HEK293 (cell line): ENCODE data around the gene ZSCAN22.

Source experiments
- CTCF ChIA-PET: fragments of 350-600 bp; formaldehyde crosslinking; extraction: SDS; loops from one replicate; lab custom pipeline; 2021; ENCODE audit warnings: antibody characterized with exemption; lab: Yijun Ruan, JAX
- POLR2A ChIA-PET: fragments of 300-600 bp; formaldehyde crosslinking; extraction: SDS; loops from one replicate; lab custom pipeline; 2020; ENCODE audit warnings: antibody characterized with exemption, inconsistent platforms; lab: Yijun Ruan, JAX
- H3K27ac ChIP-seq: fragments of 200-500 bp; sonication (Bioruptor generic); 2 replicates; pipeline ENCODE4 v1.5.1; 2014; ENCODE audit warnings: low read depth, low read length, control low read depth, inconsistent platforms; ENCODE audit errors: extremely low read depth
- H3K36me3 ChIP-seq, 2 experiments: fragments of 200-500 bp in 1 of 2; sonication (Bioruptor generic) in 1 of 2; 1 replicate in 1 of 2; 2 replicates in 1 of 2; pipeline ENCODE4 v1.5.1; 2014 to 2017; ENCODE audit warnings: inconsistent platforms in 2 of 2, low read length in 2 of 2; ENCODE audit not compliant: control insufficient read depth in 2 of 2, insufficient read depth in 1 of 2
- H3K4me1 ChIP-seq: fragments of 200-500 bp; sonication (Bioruptor generic); 2 replicates; pipeline ENCODE4 v1.5.1; 2014; ENCODE audit warnings: mild to moderate bottlenecking, low read length, inconsistent platforms; ENCODE audit not compliant: control insufficient read depth, insufficient read depth
- H3K4me3 ChIP-seq: 2 replicates; pipeline ENCODE4 v1.5.1; 2011; ENCODE audit warnings: low read depth, mild to moderate bottlenecking, control low read depth, low read length, moderate library complexity
- H3K9me3 ChIP-seq: fragments of 200-500 bp; sonication (Bioruptor generic); 2 replicates; pipeline ENCODE4 v1.5.1; 2014; ENCODE audit warnings: low read depth, low read length, inconsistent platforms; ENCODE audit not compliant: control insufficient read depth, insufficient read depth
- KLF17 ChIP-seq: fragments of 450-650 bp; formaldehyde crosslinking; IDR thresholded peaks from 2 replicates; pipeline ENCODE4 v1.5.1; 2016; ENCODE audit warnings: missing biosample characterization, missing genetic modification characterization
- PBX3 ChIP-seq: sonication (generic); formaldehyde crosslinking; IDR thresholded peaks from 2 replicates; pipeline ENCODE4 v1.8.1; 2022; ENCODE audit warnings: mild to moderate bottlenecking, moderate library complexity, missing genetic modification reagents
- SP3 ChIP-seq: fragments of 450-650 bp; formaldehyde crosslinking; IDR thresholded peaks from 2 replicates; pipeline ENCODE4 v1.5.1; 2016; ENCODE audit warnings: missing biosample characterization, missing genetic modification characterization
- ZBTB1 ChIP-seq: fragments of 450-650 bp; formaldehyde crosslinking; IDR thresholded peaks from 2 replicates; pipeline ENCODE4 v1.5.1; 2016; ENCODE audit warnings: missing biosample characterization, missing genetic modification characterization
- ZFHX2 ChIP-seq: fragments of 450-650 bp; formaldehyde crosslinking; conservative IDR thresholded peaks from 2 replicates; pipeline ENCODE4 v1.5.1; 2016; ENCODE audit warnings: missing biosample characterization, missing genetic modification characterization
- ZFP41 ChIP-seq: fragments of 450-650 bp; formaldehyde crosslinking; IDR thresholded peaks from 2 replicates; pipeline ENCODE4 v1.5.1; 2016; ENCODE audit warnings: missing biosample characterization, missing genetic modification characterization, borderline replicate concordance
- ZFP69B ChIP-seq: fragments of 450-650 bp; formaldehyde crosslinking; IDR thresholded peaks from 2 replicates; pipeline ENCODE4 v1.5.1; 2016; ENCODE audit warnings: missing biosample characterization, missing genetic modification characterization
- ZNF112 ChIP-seq: fragments of 450-650 bp; formaldehyde crosslinking; IDR thresholded peaks from 2 replicates; pipeline ENCODE4 v1.5.0; 2017; ENCODE audit warnings: missing biosample characterization, missing genetic modification characterization
- ZNF133 ChIP-seq: fragments of 450-650 bp; formaldehyde crosslinking; IDR thresholded peaks from 2 replicates; pipeline ENCODE4 v1.5.1; 2016; ENCODE audit warnings: missing biosample characterization, missing genetic modification characterization
- ZNF155 ChIP-seq: fragments of 450-650 bp; formaldehyde crosslinking; IDR thresholded peaks from 2 replicates; pipeline ENCODE4 v1.5.1; 2016; ENCODE audit warnings: missing biosample characterization, missing genetic modification characterization
- ZNF221 ChIP-seq: fragments of 450-650 bp; formaldehyde crosslinking; IDR thresholded peaks from 2 replicates; pipeline ENCODE4 v1.5.1; 2017; ENCODE audit warnings: missing biosample characterization, missing genetic modification characterization, borderline replicate concordance
- ZNF248 ChIP-seq: fragments of 450-650 bp; formaldehyde crosslinking; IDR thresholded peaks from 2 replicates; pipeline ENCODE4 v1.5.1; 2017; ENCODE audit warnings: missing biosample characterization, missing genetic modification characterization
- ZNF266 ChIP-seq: fragments of 450-650 bp; formaldehyde crosslinking; IDR thresholded peaks from 2 replicates; pipeline ENCODE4 v1.5.1; 2016; ENCODE audit warnings: missing biosample characterization, missing genetic modification characterization, low read depth
- ZNF560 ChIP-seq: fragments of 450-650 bp; formaldehyde crosslinking; IDR thresholded peaks from 2 replicates; pipeline ENCODE4 v1.5.1; 2017; ENCODE audit warnings: missing biosample characterization, missing genetic modification characterization, borderline replicate concordance
- ZNF639 ChIP-seq: fragments of 450-650 bp; formaldehyde crosslinking; IDR thresholded peaks from 2 replicates; pipeline ENCODE4 v1.5.1; 2016; ENCODE audit warnings: missing biosample characterization, missing genetic modification characterization
- ZSCAN16 ChIP-seq: fragments of 450-650 bp; formaldehyde crosslinking; IDR thresholded peaks from 2 replicates; pipeline ENCODE4 v1.5.1; 2016; ENCODE audit warnings: missing biosample characterization, missing genetic modification characterization

Gene ZSCAN22

DNA sequence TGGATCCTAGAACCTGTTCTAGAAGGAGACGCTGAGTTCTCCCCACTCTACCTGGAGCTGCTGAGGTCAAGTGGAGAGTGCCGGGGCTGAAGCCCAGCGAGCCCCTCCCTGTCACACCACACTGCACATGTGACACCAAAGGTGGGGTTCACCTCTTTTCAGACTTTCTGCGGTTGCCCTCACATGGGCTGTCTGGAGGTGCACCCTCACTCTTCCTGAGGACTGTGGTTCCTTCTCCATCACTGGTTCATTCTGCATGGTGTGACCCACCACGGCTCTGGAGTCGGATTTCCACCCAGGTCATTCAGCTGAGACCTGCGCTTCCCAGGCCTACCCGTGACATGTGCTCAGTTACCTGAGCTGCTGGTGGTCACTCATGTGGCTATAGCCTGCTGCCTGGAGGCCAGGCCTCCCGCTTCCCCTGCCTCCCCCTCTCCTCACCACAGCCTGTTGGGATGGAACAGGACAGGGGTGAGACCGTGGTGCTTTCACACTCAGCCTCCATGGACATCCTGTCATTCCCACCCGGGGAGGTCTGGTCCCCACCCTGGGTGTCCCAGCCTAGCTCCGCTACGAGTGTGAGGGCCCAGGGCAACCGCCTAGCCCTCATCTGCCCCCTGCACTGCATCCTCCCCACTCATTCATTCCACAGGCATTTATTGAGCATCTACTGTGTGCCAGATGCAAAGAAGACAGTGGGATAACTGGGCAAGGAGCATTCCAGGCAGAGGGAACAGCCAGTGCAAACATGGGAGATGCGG lies 27.1 kb downstream of the ZSCAN22 start (continued):
- TF ChIP-seq ZNF221 (tag by site-specific recombination): no peak

GRCh38 chr19:58354478-58355030 lies 27.8 kb downstream of the ZSCAN22 start:
- no peak overlapping the region for H3K27ac ChIP-seq
- H3K36me3 ChIP-seq: no peaks in the 10 kb centered on the region; a peak in 1 of 3 replicates
- H3K4me3 ChIP-seq: no peak overlapping the region
- ChIA-PET POLR2A (interaction anchor here (1.1 kb wide), 1 partner anchor 28 kb away, joined by 3 read pairs; the partner anchor contains the start of gene ZSCAN22), CTCF (interaction anchor here (0.6 to 0.8 kb wide), 2 partner anchors 9 to 165 kb away, joined by 3 to 4 read pairs; partner anchors contain the start of gene ZBTB45)
- TF ChIP-seq ZNF112 (tag by site-specific recombination) (no peak), PBX3 (0 out of 2 replicates have a peak, but pooled peaks have one; percentile 9)
- H3K4me1 ChIP-seq: no peaks in the 10 kb centered on the region
- H3K9me3 ChIP-seq: no peaks in the 10 kb centered on the region

GRCh38 chr19:58355215-58355796 lies 28.5 kb downstream of the ZSCAN22 start:
- H3K27ac ChIP-seq: no peak overlapping the region
- H3K9me3 ChIP-seq: no peaks in the 10 kb centered on the region
- POLR2A ChIA-PET: interaction anchor here (1.0 to 1.1 kb wide), 2 partner anchors 28 to 105 kb away, joined by 3 read pairs; partner anchors contain the start of gene ZSCAN22
- no peaks in the 10 kb centered on the region; a peak in 1 of 3 replicates for H3K36me3 ChIP-seq
- TF ChIP-seq KLF17 (tag by site-specific recombination) (no peak), SP3 (tag by site-specific recombination) (no peak), ZNF639 (tag by site-specific recombination) (no peak), ZNF155 (tag by site-specific recombination) (no peak), ZFP41 (tag by site-specific recombination) (no peak), ZBTB1 (tag by site-specific recombination) (no peak), ZFHX2 (no peak), ZFP69B (no peak), ZNF221 (tag by site-specific recombination) (no peak), ZSCAN16 (tag by site-specific recombination) (no peak), ZNF112 (tag by site-specific recombination) (no peak), ZNF560 (tag by site-specific recombination) (no peak), ZNF133 (no peak), ZNF248 (tag by site-specific recombination) (no peak), ZNF266 (tag by site-specific recombination) (no peak)
- CTCF ChIA-PET: interaction anchor here (0.8 kb wide), 1 partner anchor 9 kb away, joined by 3 read pairs; no protein-coding TSS in a partner anchor
- H3K4me3 ChIP-seq: no peak overlapping the region
- no peaks in the 10 kb centered on the region for H3K4me1 ChIP-seq
